VCaP (cell line): Measurements from ENCODE around the gene CACNB2.

Experiments
- H3K27ac ChIP-seq: fragments of 450-650 bp; 2 replicates; pipeline ENCODE4 v1.5.1; 2017
- CTCF ChIP-seq: fragments of 450-650 bp; conservative IDR thresholded peaks from 2 replicates; pipeline ENCODE4 v1.5.1; 2017; ENCODE audit warnings: mild to moderate bottlenecking, moderate library complexity

The CACNB2 gene

GRCh38 chr10:18310761-18311160 lies 170.5 kb downstream of the CACNB2 start:
- no peak overlapping the region for H3K27ac ChIP-seq
- TF ChIP-seq CTCF, result no peak

DNA sequence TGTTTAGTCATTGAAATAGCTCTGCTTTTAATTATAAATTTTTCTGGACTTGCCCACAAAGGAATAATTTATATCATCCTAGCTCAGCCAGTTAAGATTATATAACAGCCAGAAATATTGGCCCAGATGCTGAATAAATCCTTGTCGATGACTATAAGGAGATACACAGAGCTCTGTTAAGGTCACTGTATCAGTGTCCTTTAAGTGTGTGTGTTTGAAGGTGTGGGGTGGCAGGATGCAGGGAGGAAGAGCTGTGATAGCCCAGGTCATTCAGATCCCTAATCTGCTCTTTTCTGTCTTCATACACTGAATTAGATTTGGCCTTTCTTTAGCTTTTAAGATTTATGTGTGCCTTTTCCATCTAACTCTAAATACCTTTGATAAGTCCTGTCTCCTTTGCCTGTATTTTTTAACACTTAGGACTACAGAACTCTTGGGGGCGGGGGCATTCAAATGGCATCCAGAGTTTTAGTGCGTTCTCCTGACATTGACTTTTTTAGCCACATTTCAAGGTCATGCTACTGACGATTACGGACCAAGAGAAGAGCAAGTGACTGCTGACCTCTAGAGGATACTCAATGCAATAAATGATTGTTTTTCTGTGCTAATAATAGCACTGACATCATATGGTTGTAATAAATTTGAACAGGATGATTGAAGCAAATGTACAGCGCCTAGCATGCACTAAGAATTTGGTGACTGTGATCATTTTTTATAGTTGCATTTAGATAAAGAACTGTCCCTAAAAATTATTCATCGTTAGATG lies 172.3 kb downstream of the CACNB2 start:
- peak; percentile 82 for TF ChIP-seq CTCF

GRCh38 chr10:18313140-18313530 lies 172.9 kb downstream of the CACNB2 start:
- no peak overlapping the region for H3K27ac ChIP-seq
- TF ChIP-seq CTCF, result peak; percentile 50

More for the DNA sequence above, 172.3 kb downstream of the CACNB2 start:
- H3K27ac ChIP-seq, result no peak overlapping the region

- no peak for TF ChIP-seq CTCF
- no peak overlapping the region for H3K27ac ChIP-seq
These were observed 173.4 kb downstream of the CACNB2 start for GRCh38 chr10:18313626-18314025.

DNA sequence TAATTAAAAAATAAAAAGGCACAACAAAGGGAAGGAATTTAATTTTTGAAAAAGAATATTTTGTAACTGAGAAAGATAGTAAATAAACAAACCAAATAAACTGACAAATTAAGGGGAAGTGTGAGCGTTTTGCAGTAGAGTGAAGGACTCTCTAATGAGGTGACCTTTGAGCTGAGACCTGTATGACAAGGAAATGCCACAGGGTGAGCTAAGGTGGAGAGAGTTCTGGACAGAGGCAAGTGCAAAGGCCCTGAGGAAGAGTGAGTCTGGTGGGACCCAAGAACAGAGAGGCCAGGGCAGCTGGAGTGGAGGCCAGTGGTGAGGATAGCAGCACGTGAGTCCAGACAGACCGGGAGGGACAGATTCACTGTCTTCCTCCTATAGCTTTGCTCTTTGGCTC lies 179.4 kb downstream of the CACNB2 start:
- H3K27ac ChIP-seq, result no peak overlapping the region
- no peak for TF ChIP-seq CTCF

DNA sequence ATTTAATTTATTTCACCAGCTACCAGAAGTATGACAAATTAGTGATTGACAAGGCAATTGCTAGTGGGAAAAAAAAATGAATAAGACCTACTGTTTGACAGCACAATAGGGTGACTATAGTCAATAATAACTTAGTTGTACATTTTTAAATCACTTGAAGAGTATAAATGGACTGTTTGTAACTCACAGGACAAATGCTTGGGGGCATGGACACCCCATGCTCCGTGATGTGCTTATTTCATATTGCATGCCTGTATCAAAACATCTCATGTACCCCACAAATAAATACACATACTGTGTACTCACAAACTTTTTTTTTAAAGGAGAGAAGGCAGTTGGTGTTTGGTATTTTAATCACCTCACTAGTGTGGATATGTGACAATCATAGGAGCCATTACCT lies 181.1 kb downstream of the CACNB2 start:
- TF ChIP-seq CTCF, result no peak
- no peak overlapping the region for H3K27ac ChIP-seq

- H3K27ac ChIP-seq, result no peak overlapping the region
- TF ChIP-seq CTCF, result no peak
These were observed 183.7 kb downstream of the CACNB2 start for GRCh38 chr10:18323916-18324315.
